ENCODE data around the gene LMO7. TPM values are rescaled to one million over a fixed set of nuclear protein-coding genes. Genes with fewer than 3 reads are reported as not detected.

Gene LMO7
- total and polyA plus RNA-seq, 8 donors: 17.1 to 214 (median 72.4) TPM

DNA sequence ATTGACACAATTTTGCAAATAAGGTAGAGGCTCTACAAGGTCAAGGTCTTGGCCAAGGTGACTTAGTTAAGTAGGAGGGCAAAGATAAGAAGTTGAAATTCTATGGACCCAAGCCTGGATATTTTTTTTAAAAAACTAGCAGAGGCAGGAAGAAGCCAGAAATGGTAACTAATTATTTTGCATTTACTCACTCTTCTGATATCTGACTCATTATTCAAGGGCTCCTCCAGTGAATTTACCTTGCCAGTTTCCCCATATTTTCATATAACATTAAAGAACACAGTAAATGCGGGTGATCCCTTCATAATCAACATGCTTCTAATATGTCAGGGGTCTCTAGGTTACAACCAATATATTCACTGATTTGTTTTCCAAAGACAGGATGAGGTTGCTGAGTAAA, 246.1 kb downstream of the LMO7 start:
- intact Hi-C loops (cut with DNase I; ENCODE audit: low total_unique reads): no loop called here

DNA sequence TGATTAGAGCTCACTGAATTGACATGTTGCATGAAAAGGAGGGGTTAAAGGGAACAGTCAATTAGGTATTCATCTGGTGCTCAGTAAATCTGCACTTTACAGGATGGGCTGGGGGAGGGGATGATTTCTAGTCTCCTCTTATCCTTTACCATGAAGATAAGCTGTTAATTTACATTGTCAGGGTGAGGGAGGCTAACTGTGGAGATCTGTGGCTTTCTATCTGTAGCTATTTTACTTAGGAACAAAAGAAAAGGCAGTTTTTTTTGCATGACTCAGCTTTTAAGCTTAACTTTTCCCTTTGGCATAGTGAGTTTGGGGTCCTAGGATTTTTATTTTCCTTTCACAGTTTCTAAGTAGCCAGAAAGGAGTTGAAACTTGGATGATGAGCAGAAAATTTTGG, 253.3 kb downstream of the LMO7 start:
- intact Hi-C loops (cut with DNase I; ENCODE audit: low total_unique reads): no loop called here
- Histone ChIP-seq H3K4me1 (no peaks in the 10 kb centered on the region), H3K27ac (no peak overlapping the region), H3K9me3 (no peaks in the 10 kb centered on the region), H3K36me3 (no peaks in the 10 kb centered on the region), H3K27me3 (no peaks in the 10 kb centered on the region), H3K4me3 (no peak overlapping the region)
- no peak for DNase-seq
- no peak for TF ChIP-seq POLR2A (IDR thresholded peaks at IDR 0.05)

More for the DNA sequence above, 246.1 kb downstream of the LMO7 start:
- H3K9me3 ChIP-seq: no peaks in the 10 kb centered on the region
- H3K36me3 ChIP-seq: no peaks in the 10 kb centered on the region
- H3K27me3 ChIP-seq: no peaks in the 10 kb centered on the region
- 65 to 94% (median 90%) methylated on average over 1 of the region's 1 CpG for WGBS, 5 donors
- no peak for TF ChIP-seq POLR2A (IDR thresholded peaks at IDR 0.05)
- TF ChIP-seq POLR2AphosphoS5 (IDR thresholded peaks at IDR 0.05): no peak
- TF ChIP-seq EP300 (IDR thresholded peaks at IDR 0.05): no peak
- TF ChIP-seq, protein P1, sequence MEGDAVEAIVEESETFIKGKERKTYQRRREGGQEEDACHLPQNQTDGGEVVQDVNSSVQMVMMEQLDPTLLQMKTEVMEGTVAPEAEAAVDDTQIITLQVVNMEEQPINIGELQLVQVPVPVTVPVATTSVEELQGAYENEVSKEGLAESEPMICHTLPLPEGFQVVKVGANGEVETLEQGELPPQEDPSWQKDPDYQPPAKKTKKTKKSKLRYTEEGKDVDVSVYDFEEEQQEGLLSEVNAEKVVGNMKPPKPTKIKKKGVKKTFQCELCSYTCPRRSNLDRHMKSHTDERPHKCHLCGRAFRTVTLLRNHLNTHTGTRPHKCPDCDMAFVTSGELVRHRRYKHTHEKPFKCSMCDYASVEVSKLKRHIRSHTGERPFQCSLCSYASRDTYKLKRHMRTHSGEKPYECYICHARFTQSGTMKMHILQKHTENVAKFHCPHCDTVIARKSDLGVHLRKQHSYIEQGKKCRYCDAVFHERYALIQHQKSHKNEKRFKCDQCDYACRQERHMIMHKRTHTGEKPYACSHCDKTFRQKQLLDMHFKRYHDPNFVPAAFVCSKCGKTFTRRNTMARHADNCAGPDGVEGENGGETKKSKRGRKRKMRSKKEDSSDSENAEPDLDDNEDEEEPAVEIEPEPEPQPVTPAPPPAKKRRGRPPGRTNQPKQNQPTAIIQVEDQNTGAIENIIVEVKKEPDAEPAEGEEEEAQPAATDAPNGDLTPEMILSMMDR (IDR thresholded peaks at IDR 0.05): no peak
- no peak overlapping the region for H3K27ac ChIP-seq
- H3K4me3 ChIP-seq: no peak overlapping the region
- no peak for DNase-seq
- peaks cover 0 to 11% (median under 1%) of the 10 kb centered on the region in 4 donors for H3K4me1 ChIP-seq

DNA sequence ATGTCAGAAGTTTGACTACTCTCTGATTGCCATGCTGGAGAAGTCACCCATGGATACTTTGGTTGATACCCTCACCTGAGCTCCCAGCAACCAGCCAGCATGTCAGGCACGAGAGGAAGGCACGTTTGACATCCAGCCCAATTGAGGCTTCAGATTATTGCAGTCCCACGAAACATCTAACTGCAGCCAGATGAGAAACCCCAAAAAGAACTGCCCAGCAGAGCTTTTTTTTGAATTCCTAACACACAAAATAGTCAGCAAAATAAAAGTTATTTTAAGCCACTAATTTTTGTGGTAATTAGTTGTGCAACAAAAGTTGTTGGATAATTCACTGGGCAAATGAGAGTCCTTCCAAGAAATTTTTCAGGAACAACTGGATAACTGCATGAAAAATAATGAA, 259.0 kb downstream of the LMO7 start:
- intact Hi-C loops (cut with DNase I; ENCODE audit: low total_unique reads): no loop called here

GRCh38 chr13:75896271-75896670, 260.1 kb downstream of the LMO7 start:
- Histone ChIP-seq H3K27me3 (no peaks in the 10 kb centered on the region), H3K4me1 (peaks cover 0 to 5% (median 0%) of the 10 kb centered on the region in 4 donors), H3K4me3 (no peak overlapping the region), H3K27ac (no peak overlapping the region), H3K9me3 (no peaks in the 10 kb centered on the region), H3K36me3 (no peaks in the 10 kb centered on the region)
- TF ChIP-seq, protein P1 (IDR thresholded peaks at IDR 0.05): no peak
- TF ChIP-seq EP300 (IDR thresholded peaks at IDR 0.05) (no peak), POLR2A (IDR thresholded peaks at IDR 0.05) (no peak), POLR2AphosphoS5 (IDR thresholded peaks at IDR 0.05) (no peak)
- WGBS, 5 donors: 25 to 46% (median 34%) methylated on average over 2 of the region's 2 CpGs
- DNase-seq: no peak
- intact Hi-C loops (cut with DNase I; ENCODE audit: low total_unique reads): no loop called here

More for the DNA sequence above, 259.0 kb downstream of the LMO7 start:
- H3K4me3 ChIP-seq: no peak overlapping the region
- no peaks in the 10 kb centered on the region for H3K9me3 ChIP-seq
- H3K36me3 ChIP-seq: no peaks in the 10 kb centered on the region
- WGBS, 5 donors: 67 to 88% (median 85%) methylated on average over 3 of the region's 3 CpGs
- H3K27me3 ChIP-seq: no peaks in the 10 kb centered on the region
- H3K27ac ChIP-seq: no peak overlapping the region
- TF ChIP-seq, protein P1 (IDR thresholded peaks at IDR 0.05): no peak
- TF ChIP-seq EP300 (IDR thresholded peaks at IDR 0.05): no peak
- no peak for TF ChIP-seq POLR2AphosphoS5 (IDR thresholded peaks at IDR 0.05)
- no peak for TF ChIP-seq POLR2A (IDR thresholded peaks at IDR 0.05)
- DNase-seq: no peak
- peaks cover 0 to 5% (median 0%) of the 10 kb centered on the region in 4 donors for H3K4me1 ChIP-seq

DNA sequence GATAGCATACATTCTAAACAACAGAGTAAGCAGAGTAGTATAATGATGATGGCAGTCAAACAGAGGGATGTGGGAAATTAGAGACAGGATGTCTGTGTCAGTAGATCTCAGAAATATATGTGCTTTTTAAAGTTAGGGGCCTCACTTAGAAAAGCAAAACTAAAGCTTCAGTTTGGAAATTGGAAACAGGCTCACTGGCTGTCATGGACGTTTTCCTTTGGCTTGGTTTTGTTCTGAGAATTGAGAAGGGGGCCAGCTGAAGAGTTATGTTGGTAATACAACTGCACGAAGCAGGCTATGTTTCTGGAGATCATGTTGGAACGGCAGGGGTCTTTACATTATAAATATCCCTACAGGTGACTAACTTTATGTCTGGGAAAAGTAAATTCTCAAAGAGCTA, 261.3 kb downstream of the LMO7 start:
- TF ChIP-seq, protein P1 (IDR thresholded peaks at IDR 0.05): no peak
- intact Hi-C loops (cut with DNase I; ENCODE audit: low total_unique reads): no loop called here
- Histone ChIP-seq H3K4me3 (no peak overlapping the region), H3K4me1 (peaks cover 0 to 16% (median 2%) of the 10 kb centered on the region in 4 donors), H3K27me3 (no peaks in the 10 kb centered on the region), H3K36me3 (no peaks in the 10 kb centered on the region), H3K9me3 (no peaks in the 10 kb centered on the region), H3K27ac (no peak overlapping the region)
- DNase-seq: no peak
- 49 to 76% (median 64%) methylated on average over 3 of the region's 3 CpGs for WGBS, 5 donors

Measured in stomach (tissue), 9 donors.